H9 (cell line): Measurements from ENCODE around the gene ZBTB7A. TPM values are rescaled to one million over a fixed set of nuclear protein-coding genes. Genes with fewer than 3 reads are reported as not detected.

Experiments used
- DNase-seq: peaks from one replicate; pipeline ENCODE4 v3.0.0-alpha.2; 2017
- H2AFZ ChIP-seq: one replicate; pipeline ENCODE4 v1.6.1; 2013; ENCODE audit warnings: mild to moderate bottlenecking, low read length, control low read depth, moderate library complexity
- H2AK5ac ChIP-seq: 2 replicates; pipeline ENCODE4 v1.6.1; 2013; ENCODE audit warnings: low read length, control low read depth, mixed read lengths; ENCODE audit not compliant: insufficient read length
- H2BK120ac ChIP-seq: one replicate; pipeline ENCODE4 v1.6.1; 2013; ENCODE audit warnings: low read depth, mild to moderate bottlenecking, low read length, control low read depth, inconsistent platforms; ENCODE audit not compliant: poor library complexity, severe bottlenecking
- H2BK12ac ChIP-seq: 2 replicates; pipeline ENCODE4 v1.6.1; 2013; ENCODE audit warnings: low read length, control low read depth, mixed read lengths, low read depth; ENCODE audit not compliant: insufficient read length
- H2BK15ac ChIP-seq: 2 replicates; pipeline ENCODE4 v1.6.1; 2013; ENCODE audit warnings: low read depth, low read length, control low read depth
- H2BK20ac ChIP-seq: one replicate; pipeline ENCODE4 v1.6.1; 2013; ENCODE audit warnings: low read depth, mild to moderate bottlenecking, low read length, control low read depth, inconsistent platforms; ENCODE audit not compliant: poor library complexity, severe bottlenecking
- H2BK5ac ChIP-seq: 2 replicates; pipeline ENCODE4 v1.6.1; 2013; ENCODE audit warnings: low read length, control low read depth, mixed read lengths; ENCODE audit not compliant: insufficient read length
- H3K14ac ChIP-seq: 2 replicates; pipeline ENCODE4 v1.6.1; 2013; ENCODE audit warnings: low read length, control low read depth; ENCODE audit not compliant: insufficient read depth
- H3K18ac ChIP-seq: 2 replicates; pipeline ENCODE4 v1.6.1; 2013; ENCODE audit warnings: low read depth, mild to moderate bottlenecking, mixed read lengths, low read length, control low read depth; ENCODE audit not compliant: insufficient read length
- H3K23ac ChIP-seq: 2 replicates; pipeline ENCODE4 v1.6.1; 2013; ENCODE audit warnings: low read length, control low read depth, mixed read lengths, low read depth; ENCODE audit not compliant: insufficient read length
- H3K23me2 ChIP-seq: 2 replicates; pipeline ENCODE4 v1.6.1; 2013; ENCODE audit warnings: low read depth, mild to moderate bottlenecking, mixed read lengths, low read length, control low read depth; ENCODE audit not compliant: insufficient read length, poor library complexity, severe bottlenecking
- H3K27ac ChIP-seq: 2 replicates; pipeline ENCODE4 v1.5.1; 2013; ENCODE audit warnings: low read length, control low read depth, mixed read lengths, low read depth; ENCODE audit not compliant: insufficient read length
- H3K27me3 ChIP-seq: 2 replicates; pipeline ENCODE4 v1.6.1; 2013; ENCODE audit warnings: low read length, control low read depth, inconsistent platforms; ENCODE audit not compliant: insufficient read depth
- H3K4ac ChIP-seq: 2 replicates; pipeline ENCODE4 v1.6.1; 2013; ENCODE audit warnings: low read depth, mild to moderate bottlenecking, control low read depth, inconsistent platforms, low read length, moderate library complexity
- H3K4me1 ChIP-seq: 2 replicates; pipeline ENCODE4 v1.6.1; 2013; ENCODE audit warnings: low read length, control low read depth, inconsistent platforms; ENCODE audit not compliant: insufficient read depth
- H3K4me2 ChIP-seq: 2 replicates; pipeline ENCODE4 v1.6.1; 2013; ENCODE audit warnings: low read length, control low read depth, mixed read lengths; ENCODE audit not compliant: insufficient read length, insufficient read depth
- H3K56ac ChIP-seq: 2 replicates; pipeline ENCODE4 v1.6.1; 2013; ENCODE audit warnings: low read depth, mild to moderate bottlenecking, mixed read lengths, low read length, control low read depth; ENCODE audit not compliant: insufficient read length
- H3K79me1 ChIP-seq: 2 replicates; pipeline ENCODE4 v1.6.1; 2013; ENCODE audit warnings: low read depth, mild to moderate bottlenecking, moderate library complexity, low read length, control low read depth, inconsistent platforms; ENCODE audit not compliant: insufficient read depth, poor library complexity, severe bottlenecking
- H3K79me2 ChIP-seq: 2 replicates; pipeline ENCODE4 v1.6.1; 2013; ENCODE audit warnings: low read length, control low read depth, inconsistent platforms; ENCODE audit not compliant: insufficient read depth
- H3K9ac ChIP-seq: 2 replicates; pipeline ENCODE4 v1.6.1; 2013; ENCODE audit warnings: low read length, control low read depth, mixed read lengths; ENCODE audit not compliant: insufficient read length; ENCODE audit errors: extremely low read depth
- H3K9me3 ChIP-seq: one replicate; pipeline ENCODE4 v1.6.1; 2013; ENCODE audit warnings: low read depth, low read length, inconsistent platforms; ENCODE audit not compliant: control insufficient read depth
- H3T11ph ChIP-seq: one replicate; pipeline ENCODE4 v1.6.1; 2013; ENCODE audit warnings: mild to moderate bottlenecking, low read length, control low read depth, inconsistent platforms
- H4K20me1 ChIP-seq: one replicate; pipeline ENCODE4 v1.6.1; 2013; ENCODE audit not compliant: control insufficient read depth, insufficient read length, insufficient read depth
- H4K5ac ChIP-seq: 2 replicates; pipeline ENCODE4 v1.6.1; 2013; ENCODE audit warnings: low read depth, mild to moderate bottlenecking, mixed read lengths, low read length, control low read depth; ENCODE audit not compliant: insufficient read length
- H4K8ac ChIP-seq: replicated peaks from 2 replicates; pipeline ENCODE4 v1.6.1; 2013; ENCODE audit warnings: low read length, control low read depth, mixed read lengths, low read depth; ENCODE audit not compliant: insufficient read length
- H4K91ac ChIP-seq: 2 replicates; pipeline ENCODE4 v1.6.1; 2013; ENCODE audit warnings: low read depth, mild to moderate bottlenecking, moderate library complexity, mixed read lengths, low read length, control low read depth; ENCODE audit not compliant: insufficient read length
- H3K27ac Mint-ChIP-seq, 3 experiments: 2 replicates in 2 of 3; 3 replicates in 1 of 3; pipeline ENCODE4 v1.8.0; 2020 to 2021; ENCODE audit warnings: mixed read lengths in 3 of 3, mild to moderate bottlenecking in 1 of 3, moderate library complexity in 1 of 3
- H3K27me3 Mint-ChIP-seq: 2 replicates; pipeline ENCODE4 v1.8.0; 2021; ENCODE audit warnings: low read depth, mild to moderate bottlenecking, moderate library complexity, mixed read lengths
- H3K36me3 Mint-ChIP-seq, 3 experiments: 2 replicates in 2 of 3; 3 replicates in 1 of 3; pipeline ENCODE4 v1.8.0; 2020 to 2021; ENCODE audit warnings: low read depth in 3 of 3, mixed read lengths in 3 of 3; ENCODE audit not compliant: insufficient read depth in 1 of 3
- H3K4me1 Mint-ChIP-seq, 2 experiments: 2 replicates each; pipeline ENCODE4 v1.8.0; 2020; ENCODE audit warnings: mixed read lengths in 2 of 2
- H3K4me3 Mint-ChIP-seq, 2 experiments: 2 replicates in 1 of 2; 3 replicates in 1 of 2; pipeline ENCODE4 v1.8.0; 2020 to 2021; ENCODE audit warnings: mild to moderate bottlenecking in 2 of 2, mixed read lengths in 2 of 2, moderate library complexity in 1 of 2
- H3K9me3 Mint-ChIP-seq, 2 experiments: 2 replicates in 1 of 2; 3 replicates in 1 of 2; pipeline ENCODE4 v1.8.0; 2020; ENCODE audit warnings: mild to moderate bottlenecking in 2 of 2, mixed read lengths in 2 of 2, moderate library complexity in 1 of 2
- CTCF ChIP-seq: fragments of 200-600 bp; sonication (generic); conservative IDR thresholded peaks from 3 replicates; pipeline ENCODE4 v1.8.0; 2021; ENCODE audit warnings: antibody characterized with exemption, mild to moderate bottlenecking
- WGBS: extraction: QIAGEN DNeasy Blood & Tissue Kit; methylation state at CpG from one replicate; pipeline ENCODE4 v1.1.7; 2013; ENCODE audit warnings: missing lambda C conversion rate, low lambda C conversion rate, mixed read lengths; ENCODE audit not compliant: insufficient read length; ENCODE audit errors: extremely low coverage; 5-methylcytosine and 5-hydroxymethylcytosine counted together
- total RNA-seq: library from RNA; stranded (reverse); gene quantifications from 2 replicates; pipeline ENCODE4 v1.2.1, GENCODE V29; 2021

ZBTB7A gene
- total RNA-seq, 1 experiment from 2014 or later = 24.9 TPM

DNA sequence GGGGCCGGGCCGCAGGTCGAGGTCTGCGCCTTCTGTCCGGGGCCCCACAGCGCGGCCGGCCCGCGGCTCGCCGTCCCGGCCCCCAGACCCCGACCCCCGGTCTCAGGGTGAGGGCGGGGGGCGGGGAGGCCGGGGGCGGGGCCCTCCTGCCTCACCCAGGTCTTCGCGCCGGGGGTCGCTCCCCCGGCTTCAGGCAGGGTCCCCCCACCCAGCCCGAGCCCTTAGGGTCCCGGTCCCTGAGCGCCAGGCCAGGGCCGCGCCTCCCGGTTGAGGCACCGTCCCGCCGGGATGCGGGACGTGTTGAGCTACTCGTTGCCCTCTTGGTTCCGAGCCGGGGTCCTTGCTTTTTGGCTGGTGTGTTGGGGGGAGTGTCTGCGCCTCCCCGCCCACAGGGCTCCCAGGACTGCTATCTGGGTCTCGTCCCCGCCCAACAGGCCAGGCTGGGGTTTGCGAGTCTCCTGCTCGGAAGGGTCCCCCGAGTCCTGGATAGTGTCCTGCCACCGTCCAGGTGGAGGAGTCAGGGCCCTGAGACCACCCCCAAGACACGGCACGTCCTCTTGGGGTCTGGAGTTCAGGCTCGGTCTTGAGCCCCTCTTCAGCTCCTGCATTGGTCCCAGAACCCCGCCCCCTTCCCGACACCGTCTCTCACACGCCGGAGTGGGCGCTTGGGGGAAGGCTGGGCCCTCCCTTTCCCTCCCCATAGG lies 58.7 kb downstream of the ZBTB7A start:
- Histone ChIP-seq H2BK12ac (no peak overlapping the region), H3T11ph (no peak overlapping the region), H3K4me1 (no peaks in the 10 kb centered on the region), H3K79me2 (peaks cover 15% of the 10 kb centered on the region; the same call in 1 of the 2 replicates), H3K23ac (no peak overlapping the region), H3K56ac (no peak overlapping the region), H4K91ac (no peak overlapping the region), H2BK120ac (no peak overlapping the region), H3K4me2 (peak overlapping the region; percentile 59), H3K18ac (no peak overlapping the region), H4K8ac (no peak overlapping the region), H4K20me1 (no peaks in the 10 kb centered on the region), H3K14ac (no peak overlapping the region; the same call in 1 of the 2 replicates), H2BK20ac (no peak overlapping the region), H3K27me3 (no peaks in the 10 kb centered on the region), H3K27ac (no peak overlapping the region), H3K9ac (peak overlapping the region; percentile 0), H3K79me1 (peaks cover 8% of the 10 kb centered on the region), H3K4ac (no peak overlapping the region), H2AK5ac (no peak overlapping the region), H2BK15ac (no peak overlapping the region), H3K23me2 (peaks cover 10% of the 10 kb centered on the region), H2AFZ (no peak overlapping the region), H2BK5ac (no peak overlapping the region), H3K9me3 (no peaks in the 10 kb centered on the region), H4K5ac (no peak overlapping the region)
- Mint-ChIP-seq H3K9me3 (no peaks in the 10 kb centered on the region), H3K36me3 (peaks cover 4 to 14% (median 12%) of the 10 kb centered on the region in 3 experiments; a peak in 6 of 7 replicates), H3K27ac (peak overlapping the region in 2 of 3 experiments; percentile 25 to 27; a peak in 1 of 7 replicates), H3K4me1 (peaks cover 13 to 14% of the 10 kb centered on the region in 2 experiments), H3K27me3 (no peaks in the 10 kb centered on the region), H3K4me3 (peak overlapping the region; percentile 82 to 85)
- TF ChIP-seq CTCF = no peak
- no CpG with 5 or more reads among the region's 55 CpGs for WGBS
- DNase-seq = no peak
